ENCODE measurements around the gene MKS1.

MKS1 gene

DNA sequence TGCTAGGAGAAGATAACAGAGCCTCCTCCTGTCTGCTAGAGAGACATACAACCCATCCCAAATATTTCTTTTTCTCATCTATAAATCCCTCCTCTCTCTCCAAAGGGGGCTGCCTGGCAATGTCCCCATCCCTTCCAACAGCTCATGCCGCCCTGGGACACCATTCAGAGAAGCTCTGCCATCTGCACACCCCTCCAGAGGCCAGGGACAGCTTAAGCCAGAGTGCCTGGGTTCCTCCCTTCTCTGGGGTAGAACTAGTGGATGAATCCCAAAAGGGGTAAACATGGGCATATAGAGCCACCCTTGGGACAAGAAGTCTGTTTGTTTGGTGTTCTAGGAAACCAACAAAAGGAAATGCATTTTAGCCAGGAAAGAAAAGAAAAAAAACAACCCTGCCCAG lies 16.8 kb upstream of the MKS1 start:
- Histone ChIP-seq H3K9me2 (replicated peaks; ENCODE audit: low read depth, low read length) (no peaks in the 10 kb centered on the region), H3K9ac (ENCODE audit: low read depth, low read length, poor library complexity, severe bottlenecking) (no peak overlapping the region), H3K36me3 (ENCODE audit: insufficient read depth, low read length) (no peaks in the 10 kb centered on the region), H3K4me1 (ENCODE audit: insufficient read depth, low read length, poor library complexity, severe bottlenecking) (no peaks in the 10 kb centered on the region), H3K79me2 (ENCODE audit: insufficient read depth, low read length) (no peaks in the 10 kb centered on the region), H3K27me3 (ENCODE audit: insufficient read depth, low read length, poor library complexity, severe bottlenecking) (peaks cover 16% of the 10 kb centered on the region), H4K20me1 (ENCODE audit: insufficient read depth, low read length, poor library complexity, severe bottlenecking) (no peaks in the 10 kb centered on the region), H3K4me3 (ENCODE audit: low read length, poor library complexity, severe bottlenecking) (no peak overlapping the region), H3K4me2 (ENCODE audit: low read depth, low read length, poor library complexity, severe bottlenecking) (no peak overlapping the region), H3K9me3 (ENCODE audit: insufficient read depth, low read depth, low read length) (no peaks in the 10 kb centered on the region), H3F3A (ENCODE audit: low read depth) (no peaks in the 10 kb centered on the region), H2AFZ (ENCODE audit: low read length) (no peak overlapping the region)
- TF ChIP-seq EZH2phosphoT487 (IDR thresholded peaks at IDR 0.05; ENCODE audit: borderline replicate concordance), result no peak
- TF ChIP-seq, protein P1, sequence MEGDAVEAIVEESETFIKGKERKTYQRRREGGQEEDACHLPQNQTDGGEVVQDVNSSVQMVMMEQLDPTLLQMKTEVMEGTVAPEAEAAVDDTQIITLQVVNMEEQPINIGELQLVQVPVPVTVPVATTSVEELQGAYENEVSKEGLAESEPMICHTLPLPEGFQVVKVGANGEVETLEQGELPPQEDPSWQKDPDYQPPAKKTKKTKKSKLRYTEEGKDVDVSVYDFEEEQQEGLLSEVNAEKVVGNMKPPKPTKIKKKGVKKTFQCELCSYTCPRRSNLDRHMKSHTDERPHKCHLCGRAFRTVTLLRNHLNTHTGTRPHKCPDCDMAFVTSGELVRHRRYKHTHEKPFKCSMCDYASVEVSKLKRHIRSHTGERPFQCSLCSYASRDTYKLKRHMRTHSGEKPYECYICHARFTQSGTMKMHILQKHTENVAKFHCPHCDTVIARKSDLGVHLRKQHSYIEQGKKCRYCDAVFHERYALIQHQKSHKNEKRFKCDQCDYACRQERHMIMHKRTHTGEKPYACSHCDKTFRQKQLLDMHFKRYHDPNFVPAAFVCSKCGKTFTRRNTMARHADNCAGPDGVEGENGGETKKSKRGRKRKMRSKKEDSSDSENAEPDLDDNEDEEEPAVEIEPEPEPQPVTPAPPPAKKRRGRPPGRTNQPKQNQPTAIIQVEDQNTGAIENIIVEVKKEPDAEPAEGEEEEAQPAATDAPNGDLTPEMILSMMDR (conservative IDR thresholded peaks at IDR 0.05; ENCODE audit: low read length), result no peak

DNA sequence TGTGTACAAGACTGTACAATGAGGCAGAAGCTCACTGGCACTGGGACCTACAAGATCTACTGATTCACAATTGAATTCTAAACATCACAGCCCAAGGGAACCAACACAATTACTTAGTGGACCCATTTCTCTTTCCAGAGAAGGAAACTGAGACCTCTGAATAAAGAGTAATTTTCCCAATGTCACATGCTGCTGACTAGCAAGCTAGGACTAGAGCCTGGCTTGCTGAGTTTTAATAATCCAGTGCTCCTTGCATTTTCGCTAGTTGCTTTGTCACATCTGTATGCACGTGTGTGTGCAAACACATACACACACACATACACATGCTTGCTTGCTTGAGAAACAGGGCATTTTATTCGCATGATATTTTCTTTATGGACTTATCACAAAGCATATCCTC lies 15.5 kb upstream of the MKS1 start:
- Histone ChIP-seq H3K27me3 (ENCODE audit: insufficient read depth, low read length, poor library complexity, severe bottlenecking) (peaks cover 16% of the 10 kb centered on the region), H2AFZ (ENCODE audit: low read length) (no peak overlapping the region), H3K79me2 (ENCODE audit: insufficient read depth, low read length) (no peaks in the 10 kb centered on the region), H3K9me2 (replicated peaks; ENCODE audit: low read depth, low read length) (no peaks in the 10 kb centered on the region), H3K4me3 (ENCODE audit: low read length, poor library complexity, severe bottlenecking) (no peak overlapping the region), H3F3A (ENCODE audit: low read depth) (no peaks in the 10 kb centered on the region), H3K4me2 (ENCODE audit: low read depth, low read length, poor library complexity, severe bottlenecking) (no peak overlapping the region), H3K36me3 (ENCODE audit: insufficient read depth, low read length) (no peaks in the 10 kb centered on the region), H3K9ac (ENCODE audit: low read depth, low read length, poor library complexity, severe bottlenecking) (no peak overlapping the region), H3K4me1 (ENCODE audit: insufficient read depth, low read length, poor library complexity, severe bottlenecking) (no peaks in the 10 kb centered on the region), H4K20me1 (ENCODE audit: insufficient read depth, low read length, poor library complexity, severe bottlenecking) (no peaks in the 10 kb centered on the region), H3K9me3 (ENCODE audit: insufficient read depth, low read depth, low read length) (no peaks in the 10 kb centered on the region)
- TF ChIP-seq EZH2phosphoT487 (IDR thresholded peaks at IDR 0.05; ENCODE audit: borderline replicate concordance), result no peak
- TF ChIP-seq, protein P1 (conservative IDR thresholded peaks at IDR 0.05; ENCODE audit: low read length), result no peak

DNA sequence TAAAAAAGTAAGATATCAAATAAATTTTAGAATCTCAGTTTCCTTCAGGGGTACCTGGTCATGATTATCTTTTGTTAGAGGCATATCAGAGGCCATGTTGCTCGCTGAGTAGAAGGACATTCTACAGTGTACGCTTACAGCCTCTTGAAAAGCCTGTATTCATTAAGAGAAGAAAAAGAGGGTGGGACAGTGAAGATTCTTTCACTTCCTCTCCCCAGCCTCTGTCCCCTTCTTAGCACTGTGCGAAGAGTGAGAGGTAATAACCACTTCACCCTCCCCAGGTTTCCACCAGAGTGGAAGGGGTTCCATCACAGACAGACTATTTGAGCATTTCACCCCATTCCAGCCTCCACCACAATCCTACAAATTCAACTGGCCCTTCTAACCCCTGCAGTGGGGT lies 14.5 kb upstream of the MKS1 start:
- Histone ChIP-seq H3K79me2 (ENCODE audit: insufficient read depth, low read length) (no peaks in the 10 kb centered on the region), H3F3A (ENCODE audit: low read depth) (no peaks in the 10 kb centered on the region), H2AFZ (ENCODE audit: low read length) (no peak overlapping the region), H3K4me1 (ENCODE audit: insufficient read depth, low read length, poor library complexity, severe bottlenecking) (no peaks in the 10 kb centered on the region), H3K9ac (ENCODE audit: low read depth, low read length, poor library complexity, severe bottlenecking) (no peak overlapping the region), H3K4me3 (ENCODE audit: low read length, poor library complexity, severe bottlenecking) (no peak overlapping the region), H3K4me2 (ENCODE audit: low read depth, low read length, poor library complexity, severe bottlenecking) (no peak overlapping the region), H4K20me1 (ENCODE audit: insufficient read depth, low read length, poor library complexity, severe bottlenecking) (no peaks in the 10 kb centered on the region), H3K27me3 (ENCODE audit: insufficient read depth, low read length, poor library complexity, severe bottlenecking) (peaks cover 16% of the 10 kb centered on the region), H3K36me3 (ENCODE audit: insufficient read depth, low read length) (no peaks in the 10 kb centered on the region), H3K9me3 (ENCODE audit: insufficient read depth, low read depth, low read length) (no peaks in the 10 kb centered on the region), H3K9me2 (replicated peaks; ENCODE audit: low read depth, low read length) (no peaks in the 10 kb centered on the region)
- TF ChIP-seq, protein P1 (conservative IDR thresholded peaks at IDR 0.05; ENCODE audit: low read length), result no peak
- TF ChIP-seq EZH2phosphoT487 (IDR thresholded peaks at IDR 0.05; ENCODE audit: borderline replicate concordance), result no peak
